Measurements from ENCODE around the gene KLHL3. TPM values are rescaled to one million over a fixed set of nuclear protein-coding genes. Genes with fewer than 3 reads are reported as not detected.
"Not testable (repeated sequence)": the region's sequence is repeated elsewhere in the genome, so short reads cannot be mapped to it uniquely, and the experiment has no call there.

The KLHL3 gene
- total RNA-seq, 4 donors from 2014 or later: 1.2 to 29.1 (median 3.4) TPM

GRCh38 chr5:137646761-137647160 is 89.1 kb downstream of the KLHL3 start:
- H3K27me3 ChIP-seq: no peaks in the 10 kb centered on the region
- no peak for DNase-seq (ENCODE audit: low spot score in 2 of 2)
- H3K27ac ChIP-seq: no peak overlapping the region
- H3K36me3 ChIP-seq: no peaks in the 10 kb centered on the region
- H3K9me3 ChIP-seq: no peaks in the 10 kb centered on the region
- H3K4me1 ChIP-seq: peaks cover 3% of the 10 kb centered on the region
- no peak overlapping the region for H3K4me3 ChIP-seq
- TF ChIP-seq EP300 (IDR thresholded peaks at IDR 0.05) (no peak), POLR2AphosphoS5 (IDR thresholded peaks at IDR 0.05) (no peak), POLR2A (IDR thresholded peaks at IDR 0.05) (no peak)
- TF ChIP-seq, protein P1, sequence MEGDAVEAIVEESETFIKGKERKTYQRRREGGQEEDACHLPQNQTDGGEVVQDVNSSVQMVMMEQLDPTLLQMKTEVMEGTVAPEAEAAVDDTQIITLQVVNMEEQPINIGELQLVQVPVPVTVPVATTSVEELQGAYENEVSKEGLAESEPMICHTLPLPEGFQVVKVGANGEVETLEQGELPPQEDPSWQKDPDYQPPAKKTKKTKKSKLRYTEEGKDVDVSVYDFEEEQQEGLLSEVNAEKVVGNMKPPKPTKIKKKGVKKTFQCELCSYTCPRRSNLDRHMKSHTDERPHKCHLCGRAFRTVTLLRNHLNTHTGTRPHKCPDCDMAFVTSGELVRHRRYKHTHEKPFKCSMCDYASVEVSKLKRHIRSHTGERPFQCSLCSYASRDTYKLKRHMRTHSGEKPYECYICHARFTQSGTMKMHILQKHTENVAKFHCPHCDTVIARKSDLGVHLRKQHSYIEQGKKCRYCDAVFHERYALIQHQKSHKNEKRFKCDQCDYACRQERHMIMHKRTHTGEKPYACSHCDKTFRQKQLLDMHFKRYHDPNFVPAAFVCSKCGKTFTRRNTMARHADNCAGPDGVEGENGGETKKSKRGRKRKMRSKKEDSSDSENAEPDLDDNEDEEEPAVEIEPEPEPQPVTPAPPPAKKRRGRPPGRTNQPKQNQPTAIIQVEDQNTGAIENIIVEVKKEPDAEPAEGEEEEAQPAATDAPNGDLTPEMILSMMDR (IDR thresholded peaks at IDR 0.05): no peak
- WGBS: 63% methylated on average over 2 of the region's 2 CpGs

DNA sequence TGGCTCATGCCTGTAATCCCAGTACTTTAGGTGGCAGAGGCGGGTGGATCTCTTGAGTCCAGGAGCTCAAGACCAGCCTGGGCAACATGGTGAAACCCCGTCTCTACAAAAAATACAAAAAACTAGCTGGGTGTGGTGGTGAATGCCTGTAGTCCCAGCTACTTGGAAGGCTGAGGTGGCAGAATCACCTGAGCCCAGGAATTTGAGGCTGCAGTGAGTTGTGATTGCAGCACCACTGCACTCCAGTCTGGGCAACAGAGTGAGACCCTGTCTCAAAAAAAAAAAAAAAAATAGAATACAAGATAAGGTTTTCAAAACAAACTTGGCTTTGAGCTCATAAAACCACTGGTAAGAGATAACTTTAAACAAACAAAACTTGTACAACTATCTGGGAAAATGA is 92.8 kb downstream of the KLHL3 start:
- H3K4me1 ChIP-seq; H3K9me3 ChIP-seq; DNase-seq (ENCODE audit: low spot score in 2 of 2); H3K36me3 ChIP-seq; H3K27ac ChIP-seq; H3K4me3 ChIP-seq; H3K27me3 ChIP-seq: not testable (repeated sequence)
- WGBS: 89% methylated on average over 2 of the region's 2 CpGs

DNA sequence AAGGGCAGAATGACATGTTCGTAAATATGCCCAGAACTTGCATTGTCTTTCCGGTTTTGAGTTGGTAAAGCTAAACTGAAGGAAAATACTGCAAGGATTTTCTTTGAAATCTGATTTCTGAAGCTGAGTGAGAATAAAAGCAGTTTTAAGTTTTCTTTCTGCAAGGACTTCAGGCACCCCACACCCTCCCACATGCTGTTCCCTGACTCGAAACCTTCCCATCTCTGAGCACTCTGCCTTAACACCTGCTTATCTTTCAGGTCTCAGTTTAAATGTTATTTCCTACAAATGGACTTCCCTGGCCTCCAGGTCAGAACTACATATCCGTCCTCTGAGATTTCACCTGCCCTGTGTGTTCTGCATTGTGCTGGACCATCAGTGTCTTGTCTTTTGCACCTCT is 93.8 kb downstream of the KLHL3 start:
- TF ChIP-seq EP300 (IDR thresholded peaks at IDR 0.05): no peak
- TF ChIP-seq POLR2A (IDR thresholded peaks at IDR 0.05): no peak
- TF ChIP-seq, protein P1 (IDR thresholded peaks at IDR 0.05): no peak
- TF ChIP-seq POLR2AphosphoS5 (IDR thresholded peaks at IDR 0.05): no peak
- no peak for DNase-seq (ENCODE audit: low spot score in 2 of 2)
- Histone ChIP-seq H3K27ac (no peak overlapping the region), H3K4me1 (no peaks in the 10 kb centered on the region), H3K9me3 (no peaks in the 10 kb centered on the region), H3K36me3 (peaks cover 7% of the 10 kb centered on the region), H3K27me3 (no peaks in the 10 kb centered on the region), H3K4me3 (no peak overlapping the region)
- 85% methylated on average over 4 of the region's 4 CpGs for WGBS

DNA sequence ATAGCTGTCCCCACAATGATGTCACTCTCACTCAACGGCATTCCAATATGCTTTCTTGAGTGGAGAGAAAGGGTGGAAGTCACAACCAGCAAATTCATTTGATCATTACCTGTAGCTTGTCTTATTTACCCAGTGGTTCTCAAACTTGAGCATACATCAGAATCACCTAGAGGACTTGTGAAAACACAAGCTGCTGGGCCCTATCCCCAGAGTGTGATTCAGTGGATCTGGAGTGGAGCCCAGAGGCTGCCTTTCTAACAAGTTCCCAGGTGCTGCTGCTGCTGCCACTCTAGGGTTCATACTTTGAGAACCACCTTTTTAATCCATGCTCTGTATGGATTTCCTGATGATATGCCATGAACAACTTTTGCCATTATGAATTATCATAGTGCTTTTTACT is 94.7 kb downstream of the KLHL3 start:
- Histone ChIP-seq H3K9me3 (no peaks in the 10 kb centered on the region), H3K27ac (no peak overlapping the region), H3K36me3 (peaks cover 7% of the 10 kb centered on the region), H3K4me1 (no peaks in the 10 kb centered on the region), H3K4me3 (no peak overlapping the region), H3K27me3 (no peaks in the 10 kb centered on the region)
- DNase-seq (ENCODE audit: low spot score in 2 of 2): no peak
- no peak for TF ChIP-seq EP300 (IDR thresholded peaks at IDR 0.05)
- no peak for TF ChIP-seq POLR2A (IDR thresholded peaks at IDR 0.05)
- no peak for TF ChIP-seq POLR2AphosphoS5 (IDR thresholded peaks at IDR 0.05)
- TF ChIP-seq, protein P1 (IDR thresholded peaks at IDR 0.05): no peak
- WGBS: 86% methylated on average over 1 of the region's 1 CpG

DNA sequence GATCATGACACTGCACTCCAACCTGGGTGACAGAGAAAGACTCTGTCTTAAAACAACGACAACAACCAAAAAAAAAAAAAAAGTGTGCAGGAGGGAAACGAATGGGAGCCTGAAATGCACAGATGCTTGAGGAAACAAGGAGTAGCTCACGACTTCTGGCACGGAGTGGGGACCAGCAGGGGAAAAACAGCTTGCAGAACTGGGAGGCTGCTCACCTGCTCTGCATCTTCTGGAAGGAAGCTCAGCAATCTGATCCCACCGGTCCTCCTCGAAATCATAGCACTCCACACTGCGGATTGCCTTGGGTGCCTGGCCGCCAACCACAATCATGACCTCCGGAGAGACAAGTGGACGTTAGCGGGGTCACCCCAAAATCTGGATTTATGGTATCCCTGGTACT is 96.2 kb downstream of the KLHL3 start:
- Histone ChIP-seq H3K27me3 (no peaks in the 10 kb centered on the region), H3K9me3 (no peaks in the 10 kb centered on the region), H3K36me3 (peaks cover 7% of the 10 kb centered on the region), H3K4me1 (no peaks in the 10 kb centered on the region), H3K27ac (no peak overlapping the region), H3K4me3 (no peak overlapping the region)
- no peak for DNase-seq (ENCODE audit: low spot score in 2 of 2)
- no peak for TF ChIP-seq POLR2A (IDR thresholded peaks at IDR 0.05)
- no peak for TF ChIP-seq EP300 (IDR thresholded peaks at IDR 0.05)
- TF ChIP-seq, protein P1 (IDR thresholded peaks at IDR 0.05): no peak
- TF ChIP-seq POLR2AphosphoS5 (IDR thresholded peaks at IDR 0.05): no peak
- whole genome bisulfite sequencing: 81% methylated on average over 11 of the region's 11 CpGs

DNA sequence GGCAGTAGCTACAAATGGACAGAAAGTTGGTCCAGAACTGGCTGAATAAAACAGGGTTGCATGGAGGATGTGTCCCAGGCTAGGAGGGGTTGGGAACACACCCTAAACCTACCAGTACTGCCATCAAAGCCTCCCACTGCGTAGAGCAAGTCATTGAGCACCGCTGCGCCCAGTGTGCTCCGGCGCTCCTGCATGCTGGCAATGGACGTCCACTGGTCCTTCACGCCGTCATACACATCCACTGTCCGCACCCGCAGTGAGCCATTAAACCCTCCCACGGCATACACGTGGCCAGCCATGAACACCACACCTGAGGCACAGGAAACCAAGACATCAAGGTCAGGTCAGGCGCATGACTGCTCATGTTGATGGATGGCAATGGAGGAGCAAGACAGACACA is 97.0 kb downstream of the KLHL3 start:
- TF ChIP-seq, protein P1 (IDR thresholded peaks at IDR 0.05): no peak
- no peak for TF ChIP-seq POLR2A (IDR thresholded peaks at IDR 0.05)
- no peak for TF ChIP-seq POLR2AphosphoS5 (IDR thresholded peaks at IDR 0.05)
- no peak for TF ChIP-seq EP300 (IDR thresholded peaks at IDR 0.05)
- no peaks in the 10 kb centered on the region for H3K4me1 ChIP-seq
- no peak overlapping the region for H3K27ac ChIP-seq
- 92% methylated on average over 13 of the region's 13 CpGs for WGBS
- DNase-seq (ENCODE audit: low spot score in 2 of 2): no peak
- H3K4me3 ChIP-seq: no peak overlapping the region
- peaks cover 7% of the 10 kb centered on the region for H3K36me3 ChIP-seq
- H3K9me3 ChIP-seq: no peaks in the 10 kb centered on the region
- H3K27me3 ChIP-seq: no peaks in the 10 kb centered on the region

Measured in suprapubic skin (tissue), 4 donors.